Stimulated activated CD4-positive, alpha-beta T cell treated with anti-CD3 and anti-CD28 coated beads, Interleukin-12 subunit alpha, Interleukin-12 subunit beta, amount 100 ng/mL, for 24 hours (primary cell): ENCODE data around the gene RSRP1.

Source experiments
- DNase-seq, 2 experiments: peaks; one replicate each; pipeline ENCODE4 v3.0.0-alpha.2; 2020; ENCODE audit warnings: low read depth in 2 of 2

Gene RSRP1

GRCh38 chr1:25219661-25220251 lies 27.5 kb downstream of the RSRP1 start:
- no peak for DNase-seq

- no peak for DNase-seq
These were observed 29.5 kb downstream of the RSRP1 start for GRCh38 chr1:25217598-25218232.

GRCh38 chr1:25217015-25217414 lies 30.2 kb downstream of the RSRP1 start:
- no peak for DNase-seq

GRCh38 chr1:25216123-25216522 lies 31.1 kb downstream of the RSRP1 start:
- DNase-seq = no peak

- no peak for DNase-seq
These were observed 34.5 kb downstream of the RSRP1 start for GRCh38 chr1:25212725-25213124.

GRCh38 chr1:25210728-25211127 lies 36.5 kb downstream of the RSRP1 start:
- DNase-seq = no peak

- DNase-seq = no peak
These were observed 37.7 kb downstream of the RSRP1 start for GRCh38 chr1:25209516-25209915.

- DNase-seq = no peak
These were observed 38.6 kb downstream of the RSRP1 start for GRCh38 chr1:25208561-25209222.

- no peak for DNase-seq
These were observed 39.2 kb downstream of the RSRP1 start for GRCh38 chr1:25208092-25208491.

- DNase-seq = no peak
These were observed 41.1 kb downstream of the RSRP1 start for GRCh38 chr1:25206201-25206600.

GRCh38 chr1:25205786-25206185 lies 41.5 kb downstream of the RSRP1 start:
- no peak for DNase-seq

- no peak for DNase-seq
These were observed 42.3 kb downstream of the RSRP1 start for GRCh38 chr1:25204797-25205480.

- DNase-seq = no peak
These were observed 46.2 kb downstream of the RSRP1 start for GRCh38 chr1:25201006-25201405.

- DNase-seq = no peak
These were observed 47.2 kb downstream of the RSRP1 start for GRCh38 chr1:25199819-25200620.

GRCh38 chr1:25198663-25199252 lies 48.5 kb downstream of the RSRP1 start:
- DNase-seq = no peak

- no peak for DNase-seq
These were observed 49.1 kb downstream of the RSRP1 start for GRCh38 chr1:25197982-25198662.

GRCh38 chr1:25197235-25197975 lies 49.8 kb downstream of the RSRP1 start:
- no peak for DNase-seq

- no peak for DNase-seq
These were observed 50.4 kb downstream of the RSRP1 start for GRCh38 chr1:25196830-25197229.

GRCh38 chr1:25195835-25196234 lies 51.4 kb downstream of the RSRP1 start:
- no peak for DNase-seq

- DNase-seq = no peak
These were observed 52.7 kb downstream of the RSRP1 start for GRCh38 chr1:25194572-25195020.
